Amygdala (tissue), 56 donors: ENCODE measurements around the gene DIP2C.
"Not testable (repeated sequence)": the region's sequence is repeated elsewhere in the genome, so short reads cannot be mapped to it uniquely, and the experiment has no call there.

ENCODE experiments used
- DNase-seq, 56 donors: peaks; one replicate each; lab custom pipeline; 2025; lab: John Stamatoyannopoulos, UW

DIP2C gene

GRCh38 chr10:490891-491571, 198.4 kb downstream of the DIP2C start:
- DNase-seq = peak in 35 of 56 donors; percentile 15 to 82 (median 48)

GRCh38 chr10:490256-490655, 199.2 kb downstream of the DIP2C start:
- DNase-seq = no peak

- no peak for DNase-seq
These were observed 200.1 kb downstream of the DIP2C start for GRCh38 chr10:489330-489729.

- DNase-seq = no peak
These were observed 200.6 kb downstream of the DIP2C start for GRCh38 chr10:488933-489215.

GRCh38 chr10:488081-488932, 201.2 kb downstream of the DIP2C start:
- no peak for DNase-seq

GRCh38 chr10:486666-487322, 202.7 kb downstream of the DIP2C start:
- no peak for DNase-seq

- no peak for DNase-seq
These were observed 203.3 kb downstream of the DIP2C start for GRCh38 chr10:486206-486605.

- DNase-seq = peak in 1 of 56 donors; percentile 27
These were observed 203.7 kb downstream of the DIP2C start for GRCh38 chr10:485776-486175.

GRCh38 chr10:484925-485661, 204.4 kb downstream of the DIP2C start:
- DNase-seq = no peak

- DNase-seq = peak in 2 of 56 donors; percentile 25 to 42
These were observed 205.0 kb downstream of the DIP2C start for GRCh38 chr10:484441-484924.

GRCh38 chr10:483261-483660, 206.2 kb downstream of the DIP2C start:
- DNase-seq = no peak

- DNase-seq = no peak
These were observed 206.6 kb downstream of the DIP2C start for GRCh38 chr10:482848-483247.

GRCh38 chr10:482051-482501, 207.4 kb downstream of the DIP2C start:
- no peak for DNase-seq

- DNase-seq = no peak
These were observed 207.8 kb downstream of the DIP2C start for GRCh38 chr10:481628-482027.

GRCh38 chr10:480928-481552, 208.4 kb downstream of the DIP2C start:
- peak in 15 of 56 donors; percentile 27 to 64 (median 45) for DNase-seq

- no peak for DNase-seq
These were observed 209.0 kb downstream of the DIP2C start for GRCh38 chr10:480498-480927.

GRCh38 chr10:479706-480497, 209.6 kb downstream of the DIP2C start:
- not testable (repeated sequence) for DNase-seq

- no peak for DNase-seq
These were observed 210.8 kb downstream of the DIP2C start for GRCh38 chr10:478471-479245.
